Inflammatory macrophage treated with lipopolysaccharide for 4 hours (primary cell): Measurements from ENCODE around the gene STK25.

Experiments used
- DNase-seq: peaks from one replicate; pipeline ENCODE4 v3.0.0-alpha.2; 2020

STK25 gene

DNA sequence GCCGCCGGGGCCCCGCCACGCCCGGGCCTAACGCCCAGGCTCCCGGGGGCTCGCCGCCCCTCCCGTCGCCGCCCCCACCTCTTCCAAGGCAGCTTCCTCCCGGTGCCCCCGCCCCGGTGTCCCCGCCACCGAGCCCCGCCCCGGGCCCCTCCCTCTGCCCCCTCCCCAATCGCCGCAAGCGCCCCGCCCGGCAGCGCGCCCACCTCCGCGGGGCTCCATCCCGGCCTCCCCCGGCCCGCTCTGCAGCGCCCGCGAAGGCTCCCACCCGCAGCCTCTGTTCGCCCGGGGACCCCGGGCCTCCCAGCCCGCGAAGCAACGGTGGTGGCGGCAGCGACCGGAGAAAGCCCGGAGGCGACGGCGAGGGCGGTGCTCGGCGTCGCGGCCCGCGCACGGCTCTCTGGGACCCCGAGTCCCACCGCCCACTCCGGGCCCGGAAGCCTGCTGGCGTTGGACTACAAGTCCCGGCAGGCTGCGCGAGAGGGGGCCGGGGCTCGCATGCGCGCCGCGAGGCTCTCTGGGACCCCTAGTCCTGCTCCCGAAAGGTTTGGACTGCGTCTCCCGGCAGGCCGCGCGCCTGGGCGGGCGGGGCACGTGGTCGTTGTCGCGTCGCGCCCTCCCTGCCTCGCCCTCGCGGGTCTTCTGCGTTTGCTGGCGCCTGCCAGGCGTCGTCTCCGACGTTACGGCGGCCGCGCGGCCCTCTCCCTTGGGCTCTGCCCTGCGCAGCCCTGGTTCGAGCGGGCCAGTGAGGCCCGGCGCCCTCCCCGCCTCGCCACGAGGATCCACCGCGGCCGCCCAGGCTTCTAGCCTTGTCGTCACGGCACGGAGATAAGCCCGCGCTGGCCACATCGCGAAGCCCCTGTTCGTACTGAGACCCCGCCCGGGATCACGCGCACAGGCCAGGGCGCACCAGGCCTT is at the start of gene STK25:
Gene STK25 (minus strand): TSS at position 345 of the 915 bp plus-strand sequence. CDS start 549 bp downstream, outside the sequence.
- peak; percentile 97 for DNase-seq

DNA sequence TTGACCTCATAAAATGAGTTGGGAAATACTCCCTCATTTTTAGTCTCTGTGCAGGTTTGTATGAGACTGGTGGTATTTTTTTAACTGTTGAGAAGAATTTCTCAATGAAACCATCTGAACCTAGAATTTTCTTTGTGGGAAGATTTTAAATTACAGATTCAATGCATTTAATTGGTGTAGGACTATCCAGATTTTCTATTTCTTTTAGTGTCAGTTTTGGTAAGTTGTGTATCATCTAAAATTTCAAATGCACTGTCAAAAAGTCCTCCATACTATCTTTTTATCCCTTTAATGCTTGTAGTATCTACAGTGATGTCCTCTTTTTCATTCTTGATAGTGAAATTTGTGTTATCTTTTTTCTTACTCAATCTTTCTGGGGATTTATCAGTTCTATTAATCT is 48.4 kb upstream of the STK25 start:
- DNase-seq: no peak

DNA sequence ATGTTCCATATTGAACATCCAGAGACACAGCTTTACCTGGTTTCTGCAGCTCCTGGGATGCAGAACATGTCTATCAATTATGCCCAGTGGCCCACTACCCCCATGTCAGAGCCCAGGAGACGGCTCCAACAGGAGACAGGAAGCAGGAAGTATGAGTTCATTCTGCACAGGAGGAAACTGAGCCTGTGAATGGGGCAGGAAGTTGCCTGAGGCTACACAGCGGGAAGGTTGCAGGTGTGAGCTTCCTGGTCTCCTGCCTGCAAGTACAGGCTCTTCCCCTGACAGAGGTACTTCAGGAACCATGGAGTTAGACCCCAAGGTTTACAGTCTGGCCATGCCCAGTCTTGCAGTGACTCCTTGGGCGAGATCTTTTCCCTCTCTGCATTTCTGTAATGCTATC is 47.3 kb upstream of the STK25 start:
- DNase-seq: no peak

GRCh38 chr2:241554610-241555322 is 46.4 kb upstream of the STK25 start:
- DNase-seq: no peak

GRCh38 chr2:241553981-241554380 is 45.6 kb upstream of the STK25 start:
- no peak for DNase-seq

- no peak for DNase-seq
Measured at GRCh38 chr2:241553512-241553830, 45.1 kb upstream of the STK25 start.

- DNase-seq: no peak
Measured at GRCh38 chr2:241551998-241552737, 43.8 kb upstream of the STK25 start.

GRCh38 chr2:241551599-241551997 is 43.2 kb upstream of the STK25 start:
- DNase-seq: no peak

GRCh38 chr2:241550616-241551580 is 42.5 kb upstream of the STK25 start:
- DNase-seq: no peak

GRCh38 chr2:241548451-241548835 is 40.1 kb upstream of the STK25 start:
- no peak for DNase-seq

DNA sequence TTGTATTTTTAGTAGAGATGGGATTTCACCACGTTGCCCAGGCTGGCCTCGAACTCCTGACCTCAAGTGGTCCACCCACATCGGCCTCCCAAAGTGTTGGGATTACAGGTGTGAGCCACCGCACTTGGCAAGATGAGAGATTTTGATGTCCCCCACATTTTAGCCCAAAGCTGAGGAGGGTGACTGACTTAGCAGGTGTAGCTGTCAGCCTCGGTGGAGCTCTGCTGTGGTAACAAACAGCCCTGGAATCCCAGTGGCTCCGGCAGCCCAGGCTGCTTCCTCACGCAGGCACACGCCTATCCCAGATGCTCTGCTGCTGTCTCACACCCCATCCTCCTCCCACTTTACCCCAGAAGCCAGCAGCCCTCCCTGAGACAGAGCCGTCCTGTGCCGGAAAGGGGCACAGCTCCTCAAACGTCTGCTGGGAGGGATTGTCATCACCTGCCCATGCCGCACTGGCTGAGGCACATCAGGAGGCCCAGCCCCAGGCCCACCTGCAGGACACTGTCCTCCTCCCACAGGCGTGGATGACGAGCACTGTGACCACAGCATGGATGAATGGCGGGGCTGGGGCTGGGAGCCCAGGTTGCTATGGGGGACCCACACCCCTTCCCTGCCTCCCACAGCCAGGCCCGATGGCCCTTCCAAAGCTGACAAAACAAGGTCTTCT is 39.5 kb upstream of the STK25 start:
- no peak for DNase-seq

GRCh38 chr2:241546771-241547498 is 38.6 kb upstream of the STK25 start:
- DNase-seq: no peak

- DNase-seq: no peak
Measured at GRCh38 chr2:241545523-241546473, 37.4 kb upstream of the STK25 start.

- DNase-seq: no peak
Measured at GRCh38 chr2:241545106-241545505, 36.7 kb upstream of the STK25 start.

DNA sequence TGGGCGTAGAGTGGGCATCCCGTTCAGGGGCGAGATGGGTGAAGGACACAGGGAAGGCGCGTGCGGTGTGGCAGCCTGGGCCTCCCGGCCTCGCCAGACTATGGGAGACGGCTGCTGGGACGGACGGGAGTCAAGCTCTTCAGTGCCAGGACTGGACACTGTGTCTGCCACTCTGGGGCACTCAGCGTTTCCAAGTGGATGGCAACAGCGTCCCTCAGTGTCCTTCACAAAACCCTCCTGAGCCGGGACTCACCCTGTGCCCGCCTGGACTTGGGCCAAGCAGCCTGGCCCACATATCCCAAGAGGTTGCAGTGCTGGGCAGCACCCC is 33.9 kb upstream of the STK25 start:
- DNase-seq: no peak

DNA sequence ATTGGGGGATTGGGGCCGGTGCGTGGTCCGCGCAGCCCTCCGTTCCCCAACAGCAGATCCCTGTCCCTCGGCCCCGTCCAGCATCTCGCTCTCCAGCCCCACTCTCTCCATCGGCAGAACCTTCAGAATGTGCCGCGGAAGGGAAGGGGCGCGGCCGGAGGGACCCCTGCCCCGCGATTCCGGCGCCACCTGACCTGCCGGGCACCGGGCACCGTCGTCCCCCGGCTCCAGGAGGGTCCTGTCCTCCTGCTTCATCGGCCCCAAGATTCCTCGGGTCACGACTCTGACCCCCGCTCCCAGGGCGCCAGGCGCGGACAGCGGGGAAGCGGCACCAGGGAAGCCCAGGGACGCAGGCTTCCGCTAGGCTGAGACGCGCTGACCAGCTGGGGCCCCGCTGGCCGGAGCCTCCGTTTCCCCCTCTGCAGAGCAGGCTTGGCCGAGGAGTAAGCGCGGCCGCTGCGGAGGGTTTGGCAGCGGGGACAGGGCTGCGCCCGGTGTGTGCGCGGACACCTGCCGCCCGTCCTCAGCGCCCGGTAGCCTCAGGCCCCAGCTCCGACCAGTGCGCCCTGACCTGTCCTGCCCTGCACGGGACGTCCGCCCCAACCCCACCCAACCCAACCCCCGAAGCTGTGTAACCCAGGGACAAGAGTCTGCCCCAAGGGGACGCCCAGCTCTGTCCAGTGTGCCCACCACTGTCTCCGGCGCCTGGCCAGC is 33.3 kb upstream of the STK25 start:
- DNase-seq: no peak

DNA sequence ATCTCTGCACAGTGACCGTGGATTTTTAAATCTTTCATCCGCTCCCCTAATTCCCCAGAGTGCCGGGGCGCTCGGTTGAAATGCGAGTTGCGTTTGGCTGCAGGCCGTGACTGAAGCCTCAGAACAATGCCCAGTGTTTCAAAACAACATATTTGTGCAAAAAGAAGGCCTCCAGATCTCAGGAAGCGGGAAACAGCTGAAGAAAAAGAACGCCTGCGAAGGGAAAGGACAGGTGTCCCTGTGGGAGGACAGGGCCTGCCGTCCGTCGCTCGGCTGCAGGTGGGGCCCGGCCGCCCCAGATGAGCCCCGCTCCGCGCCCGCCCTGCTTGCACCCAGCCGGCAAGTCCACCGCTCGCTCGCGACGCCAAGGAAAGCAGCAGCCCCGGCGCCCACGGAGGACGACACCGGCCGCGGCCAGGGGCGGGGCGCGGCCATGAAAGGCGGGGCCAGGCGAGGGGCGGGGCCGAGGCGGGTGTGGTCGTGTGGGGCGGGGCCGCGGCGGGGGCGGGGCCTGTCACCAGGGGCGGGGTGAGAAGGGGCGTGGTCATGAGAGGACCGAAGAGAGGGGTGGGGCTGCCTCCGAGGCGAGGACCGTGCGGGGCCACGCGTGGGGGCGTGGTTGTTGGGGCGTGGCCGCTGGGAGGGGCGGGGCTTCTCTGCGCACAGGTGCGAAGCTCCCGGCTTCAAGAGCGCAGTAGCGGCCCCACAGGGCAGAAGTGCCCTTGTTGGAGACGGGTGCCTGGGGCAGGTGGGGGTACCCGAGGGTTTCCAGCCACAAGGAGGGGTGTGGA is 32.6 kb upstream of the STK25 start:
- peak; percentile 58 for DNase-seq

DNA sequence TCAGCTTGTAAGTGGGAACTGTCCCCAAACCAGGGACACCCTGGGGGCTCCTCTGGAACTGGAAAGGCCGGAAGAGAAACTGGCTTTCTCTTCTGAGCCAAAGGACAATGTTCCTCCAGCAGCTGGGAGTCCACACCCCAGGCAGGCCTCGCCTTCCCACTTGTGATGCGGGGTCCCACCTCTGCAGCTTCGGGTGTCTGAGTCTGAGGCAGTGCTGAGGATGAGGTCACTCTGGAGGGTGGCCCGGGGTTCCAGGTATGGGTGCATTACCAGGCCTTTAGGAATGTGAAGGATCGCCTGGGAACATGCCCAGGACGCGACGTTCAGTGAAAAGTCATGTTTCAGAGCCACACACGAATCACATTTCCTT is 32.0 kb upstream of the STK25 start:
- DNase-seq: no peak
